GM19025 (cell line): ENCODE data around the gene WASF2.
"Not testable (repeated sequence)": the region's sequence is repeated elsewhere in the genome, so short reads cannot be mapped to it uniquely, and the experiment has no call there.

Source experiments
- ATAC-seq: cut with Tn5 transposase; IDR thresholded peaks from one replicate; pipeline ENCODE4 v1.9.1; 2021; ENCODE audit warnings: mild to moderate bottlenecking, low read depth, moderate library complexity; ENCODE audit not compliant: unreplicated experiment

Gene WASF2

GRCh38 chr1:27499142-27499541, 9.2 kb upstream of the WASF2 start:
- no peak for ATAC-seq

GRCh38 chr1:27496604-27497155, 6.7 kb upstream of the WASF2 start:
- no peak for ATAC-seq

- ATAC-seq = no peak
Measured at GRCh38 chr1:27492796-27493195, 2.8 kb upstream of the WASF2 start.

GRCh38 chr1:27491748-27492700, 2.1 kb upstream of the WASF2 start:
- no peak for ATAC-seq

- peak; percentile 24 for ATAC-seq
Measured at GRCh38 chr1:27489501-27489972, 430 bp downstream of the WASF2 start.

GRCh38 chr1:27487966-27488884, 1.7 kb downstream of the WASF2 start:
- ATAC-seq = no peak

- ATAC-seq = no peak
Measured at GRCh38 chr1:27485363-27485762, 4.6 kb downstream of the WASF2 start.

- ATAC-seq = no peak
Measured at GRCh38 chr1:27483659-27484058, 6.3 kb downstream of the WASF2 start.

GRCh38 chr1:27481994-27482620, 7.9 kb downstream of the WASF2 start:
- no peak for ATAC-seq

GRCh38 chr1:27478098-27478497, 11.9 kb downstream of the WASF2 start:
- ATAC-seq = no peak

GRCh38 chr1:27476237-27476636, 13.7 kb downstream of the WASF2 start:
- no peak for ATAC-seq

- no peak for ATAC-seq
Measured at GRCh38 chr1:27475720-27476119, 14.2 kb downstream of the WASF2 start.

- ATAC-seq = no peak
Measured at GRCh38 chr1:27473755-27474154, 16.2 kb downstream of the WASF2 start.

- ATAC-seq = not testable (repeated sequence)
Measured at GRCh38 chr1:27472098-27472497, 17.9 kb downstream of the WASF2 start.

GRCh38 chr1:27471477-27471876, 18.5 kb downstream of the WASF2 start:
- no peak for ATAC-seq

GRCh38 chr1:27469334-27469733, 20.6 kb downstream of the WASF2 start:
- no peak for ATAC-seq

GRCh38 chr1:27468378-27468777, 21.6 kb downstream of the WASF2 start:
- not testable (repeated sequence) for ATAC-seq

- ATAC-seq = no peak
Measured at GRCh38 chr1:27464926-27465647, 24.9 kb downstream of the WASF2 start.

- not testable (repeated sequence) for ATAC-seq
Measured at GRCh38 chr1:27463916-27464315, 26.1 kb downstream of the WASF2 start.

- not testable (repeated sequence) for ATAC-seq
Measured at GRCh38 chr1:27458521-27458920, 31.4 kb downstream of the WASF2 start.
